ELF-1 (cell line): ENCODE data around the gene KNDC1.
"Not testable (repeated sequence)": the region's sequence is repeated elsewhere in the genome, so short reads cannot be mapped to it uniquely, and the experiment has no call there.

Experiments
- DNase-seq: peaks from one replicate; pipeline ENCODE4 v3.0.0-alpha.2; 2016; ENCODE audit warnings: low read depth, low spot score

KNDC1 gene

DNA sequence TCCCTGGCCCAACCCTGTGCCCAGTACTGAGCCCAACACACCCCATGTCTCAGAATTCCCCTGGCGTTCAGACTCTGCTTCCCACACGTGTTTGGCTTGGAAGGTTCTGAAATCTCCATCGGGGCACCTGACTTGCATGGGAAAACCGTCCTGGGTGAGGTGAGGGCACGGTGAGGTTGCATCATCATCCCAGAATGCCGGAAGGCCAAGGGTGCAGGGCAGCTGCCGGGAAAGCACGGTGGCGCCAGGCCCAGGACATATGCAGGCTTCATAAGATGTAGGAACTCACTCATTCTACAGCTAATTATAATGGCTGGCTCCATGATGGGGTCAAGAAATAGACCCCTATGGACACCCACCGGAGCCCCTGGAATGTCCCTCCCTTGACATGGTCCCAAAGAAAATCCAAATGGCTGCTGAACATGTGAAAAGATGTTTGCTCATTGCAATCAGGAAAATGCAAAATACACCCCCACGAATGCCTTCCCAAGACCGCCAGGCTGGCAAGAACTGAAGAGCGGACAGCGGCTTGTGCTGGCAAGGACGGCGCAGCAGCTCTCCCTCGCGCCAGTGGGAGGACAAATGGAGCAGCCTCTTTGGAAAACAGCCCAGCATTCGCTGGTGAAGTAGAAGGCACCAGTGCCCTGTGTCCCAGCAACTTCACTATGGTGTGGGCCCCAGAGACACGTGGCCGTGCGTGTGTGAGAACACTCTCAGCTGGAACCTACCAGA, 2.3 kb downstream of the KNDC1 start:
- DNase-seq, result no peak

DNA sequence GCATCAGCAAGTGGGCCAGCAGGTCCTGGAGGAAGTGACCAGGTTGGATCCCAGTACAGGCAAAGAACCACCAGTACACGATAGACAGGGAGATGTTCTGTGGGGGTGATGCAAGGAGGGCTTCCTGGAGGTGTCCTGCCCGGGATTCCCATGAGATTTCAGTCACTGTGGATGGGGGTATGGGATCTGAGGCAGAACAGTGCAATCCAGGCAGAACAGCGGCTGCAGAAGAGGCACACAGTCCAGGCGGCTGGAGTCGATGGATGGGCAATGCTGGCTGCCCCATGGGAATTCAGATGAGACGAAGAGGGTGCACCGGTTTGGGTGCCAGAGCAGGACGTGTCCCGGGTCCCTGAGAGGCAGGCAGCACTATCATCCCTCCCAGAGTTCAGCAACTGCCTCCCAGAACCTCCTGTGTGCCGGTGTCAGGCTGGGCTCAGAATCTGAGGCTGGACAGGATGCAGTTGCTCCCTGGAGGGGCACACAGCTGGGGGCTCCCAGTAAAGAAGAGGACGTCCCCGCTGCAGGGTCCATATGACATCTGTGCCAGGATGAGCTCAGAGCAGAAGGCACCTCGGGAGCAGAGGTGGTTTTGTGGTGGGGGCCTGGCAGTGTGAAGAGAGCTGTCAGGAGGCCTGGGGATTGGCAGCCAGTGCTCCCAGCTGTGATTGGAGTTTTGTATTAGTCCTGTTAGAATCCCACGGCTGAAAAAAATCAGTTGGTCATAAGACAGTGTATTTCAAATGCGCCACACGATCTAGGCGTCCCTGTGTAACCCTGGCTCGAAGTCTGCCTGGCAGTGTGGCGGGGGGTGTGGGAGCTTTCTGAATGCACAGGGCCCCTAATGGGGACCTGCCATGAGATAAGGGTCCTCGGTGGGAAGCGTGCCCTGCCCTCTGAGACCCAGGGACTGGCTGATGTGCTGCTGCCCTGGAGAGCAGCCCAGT, 3.2 kb downstream of the KNDC1 start:
- no peak for DNase-seq

DNA sequence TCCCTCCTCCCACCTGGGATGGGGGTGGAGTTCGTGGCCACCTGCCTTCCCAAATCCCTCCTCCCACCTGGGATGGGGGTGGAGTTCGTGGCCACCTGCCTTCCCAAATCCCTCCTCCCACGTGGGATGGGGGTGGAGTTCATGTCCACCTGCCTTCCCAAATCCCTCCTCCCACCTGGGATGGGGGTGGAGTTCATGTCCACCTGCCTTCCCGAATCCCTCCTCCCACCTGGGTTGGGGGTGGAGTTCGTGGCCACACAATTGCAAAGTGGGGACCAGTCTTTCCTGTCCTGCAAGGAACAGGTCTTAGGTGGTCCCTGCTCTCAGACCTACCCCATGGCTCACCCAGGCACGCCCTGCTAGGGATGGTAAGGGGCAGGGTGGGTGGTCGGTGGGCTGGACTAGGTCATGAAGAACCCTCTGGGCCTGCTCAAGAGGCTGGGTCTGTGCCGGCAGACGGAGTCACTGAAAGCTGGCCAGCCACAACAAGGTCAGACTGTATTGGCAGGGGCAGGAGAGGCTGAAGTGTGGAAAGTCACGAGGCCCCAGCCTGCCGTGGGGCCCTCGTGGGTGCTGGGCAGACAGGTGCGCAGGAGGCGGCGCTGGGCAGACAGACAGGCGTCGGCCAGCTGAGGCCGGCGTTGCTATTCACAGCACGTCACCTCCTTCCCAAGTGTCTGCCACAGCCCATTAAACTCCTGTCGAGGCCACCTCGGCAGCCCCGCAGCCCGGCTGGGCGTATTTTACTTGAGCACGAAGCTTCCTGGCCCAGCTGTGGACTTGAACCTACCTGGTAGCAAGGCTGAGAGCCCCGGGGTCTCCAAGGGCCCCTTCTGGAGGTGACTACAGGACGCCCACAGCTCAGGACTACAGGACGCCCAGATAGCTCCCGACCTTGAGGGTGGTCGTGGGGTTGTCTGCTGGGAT, 4.1 kb downstream of the KNDC1 start:
- DNase-seq, result no peak

DNA sequence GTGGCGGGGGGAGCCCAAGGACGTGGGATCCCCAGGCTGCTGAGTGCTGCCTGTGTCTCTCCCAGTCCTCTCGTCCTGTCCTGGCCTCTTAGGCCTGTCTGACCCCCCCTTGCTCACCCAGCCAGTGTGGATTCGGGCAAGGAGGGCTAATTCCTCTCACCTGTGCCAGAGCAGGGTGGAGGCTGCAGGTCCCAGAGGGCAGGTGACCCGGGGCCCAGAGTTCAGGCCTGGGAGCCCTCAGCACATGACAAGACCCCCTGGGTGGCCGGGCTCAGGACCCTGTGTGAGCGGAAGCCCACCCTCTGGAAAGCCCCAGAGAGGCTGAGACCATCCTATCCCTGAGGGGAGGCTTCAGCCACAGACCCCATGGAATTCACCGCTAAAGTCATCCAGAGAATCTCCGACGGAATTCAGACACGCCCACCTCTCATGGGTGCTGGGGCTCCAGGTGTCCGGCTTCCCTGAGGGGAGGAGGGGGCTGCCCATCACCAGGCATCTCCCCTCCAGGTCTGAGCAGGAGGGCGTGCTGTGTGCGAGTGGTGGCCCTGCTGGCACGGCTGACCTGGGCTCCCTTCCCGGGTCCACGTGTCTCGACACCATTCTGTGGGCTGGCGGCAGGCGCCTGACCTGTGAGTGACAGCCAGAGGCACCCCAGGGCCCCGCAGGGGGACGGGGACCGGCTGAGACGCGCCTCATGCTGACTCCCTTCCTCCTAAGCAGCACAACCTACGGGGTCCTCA, 5.0 kb downstream of the KNDC1 start:
- no peak for DNase-seq

DNA sequence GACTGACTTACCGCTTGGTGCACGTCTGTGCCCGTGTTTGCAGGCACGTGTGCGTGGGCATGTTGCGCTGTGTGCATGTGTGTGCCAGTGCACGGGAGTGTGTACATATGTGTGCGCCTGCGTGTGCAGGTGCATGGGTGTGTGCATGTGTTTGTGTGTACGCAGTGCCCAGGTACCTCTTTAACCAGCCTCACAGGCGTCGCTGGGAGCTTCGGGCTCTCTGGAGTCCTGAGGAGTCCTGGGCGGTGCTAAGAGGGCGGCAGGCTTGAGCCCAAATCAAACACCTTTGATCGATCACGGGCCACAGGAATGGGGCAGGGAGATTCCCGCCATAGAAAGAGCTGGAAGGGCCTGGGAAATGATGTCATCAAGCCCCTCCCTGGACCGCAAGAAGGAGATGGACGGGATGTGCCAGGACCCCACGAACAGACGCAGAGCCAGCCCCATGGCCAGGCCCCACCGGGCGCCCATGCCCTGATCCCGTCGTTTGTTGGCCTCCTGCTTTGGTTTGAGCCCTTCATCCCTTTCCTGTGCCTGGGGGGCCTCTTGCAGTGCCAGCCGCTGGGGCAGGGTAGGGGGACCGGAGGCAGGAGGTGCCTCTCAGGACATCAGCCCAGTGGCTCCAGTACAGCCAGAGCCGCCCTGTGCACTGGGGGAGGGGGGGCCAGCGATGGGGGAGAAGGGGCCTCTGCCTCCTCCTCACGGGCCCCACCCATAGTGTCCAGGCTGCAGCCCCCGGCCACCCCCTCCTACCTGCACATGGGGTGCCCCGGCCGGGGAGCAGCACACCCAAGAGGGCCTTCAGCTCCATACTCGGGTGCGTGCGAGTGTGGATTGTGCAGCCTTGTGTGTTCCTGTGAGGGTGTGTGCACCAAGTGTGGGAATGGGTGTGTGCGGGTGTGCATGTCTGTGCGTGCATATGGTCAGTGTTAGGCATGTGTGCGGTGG, 5.8 kb downstream of the KNDC1 start:
- DNase-seq, result no peak

DNA sequence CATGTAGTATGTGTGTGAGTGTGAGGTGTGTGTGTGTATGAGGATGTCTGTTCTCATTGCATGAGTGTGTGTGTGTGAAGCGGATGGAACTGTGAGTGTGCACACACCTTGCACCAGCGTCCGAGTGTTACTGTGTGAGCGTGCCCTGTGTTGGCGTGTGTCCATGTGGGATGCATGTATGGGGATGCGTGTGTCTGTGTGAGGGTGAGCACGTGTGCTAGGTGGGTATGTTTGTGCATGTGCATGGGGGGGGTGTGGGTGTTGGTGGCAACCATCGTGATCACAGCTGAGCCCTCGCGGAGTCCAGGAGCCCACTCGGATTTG, 6.4 kb downstream of the KNDC1 start:
- no peak for DNase-seq

DNA sequence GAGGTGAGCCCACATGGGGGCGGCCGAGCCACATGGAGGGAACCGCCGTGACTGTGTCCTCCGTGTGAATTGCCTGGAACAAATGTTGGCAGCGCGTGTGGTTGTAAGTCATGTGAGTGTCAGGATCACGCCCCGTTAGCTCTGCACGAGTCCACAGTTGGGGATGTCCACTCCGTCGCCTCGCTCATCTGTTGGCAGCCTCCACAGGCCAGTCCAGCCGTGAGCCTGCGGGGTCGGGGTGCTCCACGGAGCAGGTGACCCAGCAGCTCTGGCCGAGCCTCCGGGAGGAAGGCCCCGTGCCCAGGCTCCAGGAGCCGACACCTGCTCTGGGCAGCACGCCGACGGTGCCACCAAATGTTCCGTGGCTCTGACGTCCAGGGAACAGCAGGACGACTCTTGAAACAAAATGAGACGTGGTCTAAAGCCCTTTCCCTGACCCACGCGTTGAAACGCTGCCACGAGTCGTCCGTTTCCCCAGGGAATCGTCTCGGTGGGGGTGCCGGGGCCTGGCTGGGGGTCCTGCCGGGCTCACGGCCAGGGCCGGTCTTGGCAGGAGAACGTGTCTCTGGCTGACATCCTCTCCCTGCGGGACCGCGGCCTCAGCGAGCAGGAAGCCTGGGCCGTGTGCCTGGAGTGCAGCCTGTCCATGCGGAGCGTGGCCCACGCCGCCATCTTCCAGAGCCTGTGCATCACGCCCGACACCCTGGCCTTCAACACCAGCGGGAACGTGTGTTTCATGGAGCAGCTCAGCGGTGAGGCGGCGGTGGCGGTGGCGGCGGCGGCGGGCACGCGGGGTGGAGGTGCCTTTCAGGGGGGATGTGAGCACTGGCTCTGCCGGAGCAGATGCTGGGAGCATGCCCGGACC, 7.0 kb downstream of the KNDC1 start:
- no peak for DNase-seq

DNA sequence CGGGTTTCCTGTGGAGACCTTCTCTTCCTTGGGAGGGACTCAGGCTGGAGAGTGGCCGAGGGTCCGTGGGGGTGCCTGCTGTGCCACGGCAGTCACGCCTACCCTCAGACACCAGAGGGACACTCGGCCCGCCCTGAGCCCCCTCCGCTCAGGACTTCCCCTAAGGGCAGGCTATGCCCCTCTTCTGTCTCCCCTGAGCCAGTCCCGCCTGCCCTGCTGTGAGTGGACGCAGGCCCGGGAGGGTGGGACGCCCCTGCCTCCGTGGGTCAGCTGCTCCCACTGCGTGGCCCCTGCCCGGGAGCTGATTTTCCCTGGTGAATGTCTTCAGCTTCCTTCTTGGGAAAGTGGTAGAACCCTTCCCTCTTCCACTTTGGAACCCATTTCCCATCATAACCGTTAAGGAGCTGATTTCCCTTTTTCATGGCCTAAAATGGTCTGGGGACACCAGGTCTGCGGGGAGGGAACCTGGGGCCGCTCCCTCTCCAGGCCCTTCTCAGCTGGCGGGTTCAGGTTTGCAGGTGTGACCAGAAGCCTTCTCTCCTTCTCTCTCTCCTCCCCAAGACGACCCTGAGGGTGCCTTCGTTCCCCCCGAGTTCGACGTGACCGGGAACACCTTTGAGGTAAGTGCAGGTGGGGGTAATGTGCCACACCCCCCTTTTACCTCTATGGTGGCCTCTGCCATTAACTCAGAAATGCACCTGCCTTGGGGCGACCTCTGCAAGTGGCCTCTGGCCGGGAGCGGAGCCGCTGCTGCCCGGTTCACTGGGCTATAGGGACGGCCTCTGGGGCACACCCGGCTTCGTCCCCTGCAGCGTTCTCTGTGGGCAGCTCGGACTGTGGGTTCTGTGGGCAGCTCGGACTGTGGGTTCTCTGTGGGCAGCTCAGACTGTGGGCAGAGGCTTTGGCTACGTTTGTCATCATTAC, 7.9 kb downstream of the KNDC1 start:
- no peak for DNase-seq

DNA sequence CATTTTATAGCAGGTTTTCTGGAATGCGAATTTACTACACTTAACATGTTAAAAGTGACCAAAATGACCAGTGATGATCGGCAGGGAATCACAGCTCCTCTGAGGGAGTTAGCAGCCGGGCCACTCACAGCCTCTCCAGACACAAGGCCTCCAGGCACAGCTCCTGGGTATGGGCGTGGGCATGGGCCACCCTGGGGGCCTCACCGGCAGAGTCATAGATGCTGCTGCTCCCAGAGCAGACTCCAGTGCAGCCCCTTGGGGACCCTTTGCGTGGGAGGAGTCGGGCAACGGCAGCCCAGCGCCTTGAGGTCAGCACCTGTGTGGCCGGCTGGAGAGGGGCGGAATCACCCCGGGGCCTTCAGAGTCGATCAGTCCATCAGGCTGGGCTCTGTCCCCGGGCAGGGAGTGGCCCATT, 8.6 kb downstream of the KNDC1 start:
- DNase-seq, result no peak

DNA sequence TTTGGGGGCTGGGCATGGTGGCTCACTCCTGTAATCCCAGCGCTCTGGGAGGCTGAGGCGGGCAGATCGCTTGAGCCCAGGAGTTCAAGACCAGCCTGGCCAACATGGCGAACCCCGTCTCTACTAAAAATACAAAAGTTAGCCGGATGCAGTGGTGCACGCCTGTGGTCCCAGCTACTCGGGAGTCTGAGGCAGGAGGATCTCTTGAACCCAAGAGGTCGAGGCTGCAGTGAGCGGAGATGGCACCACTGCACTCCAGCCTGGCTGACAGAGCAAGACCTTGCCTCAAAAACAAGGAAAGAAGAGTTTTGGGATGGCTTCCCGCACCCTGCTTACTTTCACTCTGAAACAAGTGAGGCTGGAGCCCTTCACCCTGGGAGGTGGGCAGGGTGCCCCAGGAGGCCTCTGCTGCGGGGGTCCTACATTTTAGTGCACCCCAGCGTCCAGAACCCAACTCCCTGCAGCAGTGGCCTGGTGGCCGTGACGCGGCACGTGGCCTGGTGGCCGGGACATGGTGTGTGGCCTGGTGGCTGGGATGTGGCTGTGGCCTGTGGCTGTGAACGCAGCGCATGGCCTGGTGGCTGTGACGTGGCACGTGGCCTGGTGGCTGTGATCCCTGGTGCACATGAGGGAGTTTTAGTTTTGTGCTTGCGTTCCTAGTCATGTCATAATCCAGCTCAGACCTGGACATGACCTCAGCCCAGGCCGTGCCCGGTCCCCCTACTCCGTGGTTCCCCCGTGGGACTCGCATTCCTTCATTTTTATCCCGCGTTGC, 9.3 kb downstream of the KNDC1 start:
- DNase-seq, result no peak

DNA sequence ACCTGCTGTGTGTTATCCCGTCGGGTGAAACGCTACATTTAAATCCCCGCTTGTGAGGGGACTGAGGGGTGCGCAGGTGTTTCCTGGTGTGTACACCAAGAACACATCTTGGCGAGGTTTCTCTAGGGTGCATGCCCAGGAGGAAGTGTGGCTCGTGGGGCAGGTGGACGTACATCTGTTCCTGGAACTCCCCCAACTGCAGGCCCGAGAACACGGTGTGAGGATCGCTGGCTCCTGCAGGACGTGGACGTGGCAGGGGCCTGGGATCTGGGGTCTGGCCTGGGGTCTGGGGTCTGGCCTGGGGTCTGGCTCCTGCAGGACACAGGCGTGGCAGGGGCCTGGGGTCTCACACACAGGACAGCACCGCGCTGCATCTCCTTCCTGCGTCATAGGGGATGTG, 10.1 kb downstream of the KNDC1 start:
- no peak for DNase-seq

DNA sequence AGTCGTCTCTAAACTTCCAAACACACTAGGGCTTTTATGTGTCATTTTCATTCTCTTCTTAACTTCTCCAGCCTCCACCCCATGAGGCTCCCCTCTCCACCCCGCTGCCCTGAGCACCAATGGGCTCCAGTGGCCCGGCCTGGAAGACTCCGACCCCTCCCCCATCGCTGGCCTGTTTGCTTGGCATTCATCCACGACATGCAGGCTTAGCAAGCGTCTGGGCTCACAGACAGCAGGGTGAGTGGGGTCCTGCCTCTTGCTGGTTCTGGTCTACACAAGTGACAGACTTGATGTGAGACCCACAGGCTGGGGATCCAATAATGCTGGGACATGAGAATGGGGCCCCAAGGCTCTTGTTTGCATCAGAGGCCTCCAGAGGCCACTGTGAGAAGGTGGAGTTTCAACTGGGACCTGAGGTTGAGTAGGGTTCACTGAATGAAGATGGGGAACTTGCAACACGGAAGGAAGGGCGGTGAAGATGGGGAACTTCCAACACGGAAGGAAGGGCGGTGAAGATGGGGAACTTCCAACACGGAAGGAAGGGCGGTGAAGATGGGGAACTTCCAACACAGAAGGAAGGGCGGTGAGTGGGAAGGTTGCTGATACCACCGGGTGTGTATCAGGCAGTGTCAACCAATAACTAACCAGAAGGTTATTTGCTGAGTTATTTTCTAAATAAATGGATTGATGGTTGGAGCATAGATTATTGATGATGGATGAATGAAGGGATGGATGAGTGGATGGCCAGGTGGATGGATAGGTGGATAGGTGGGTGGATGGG, 14.0 kb downstream of the KNDC1 start:
- no peak for DNase-seq

DNA sequence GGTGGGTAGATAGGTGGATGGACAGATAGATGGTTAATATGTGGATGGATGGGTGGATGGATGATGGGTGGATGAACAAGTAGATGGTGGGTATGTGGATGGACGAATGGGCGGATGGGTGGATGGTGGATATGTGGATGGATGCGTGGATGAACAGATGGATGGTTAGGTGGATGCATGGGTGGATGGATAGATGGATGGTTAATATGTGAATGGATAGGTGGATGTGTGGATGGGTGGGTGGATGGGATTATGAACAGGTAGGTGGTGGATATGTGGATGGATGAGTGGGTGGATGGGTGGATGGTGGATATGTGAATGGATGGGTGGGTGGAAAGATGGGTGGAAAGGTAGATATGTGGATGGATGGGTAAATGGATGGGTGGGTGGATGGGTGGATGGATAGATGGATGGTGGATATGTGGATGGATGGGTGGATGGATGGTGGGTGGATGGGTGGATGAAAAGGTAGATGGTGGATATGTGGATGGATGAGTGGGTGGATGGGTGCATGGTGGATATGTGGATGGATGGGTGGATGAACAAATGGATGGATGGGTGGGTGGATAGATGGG, 14.8 kb downstream of the KNDC1 start:
- DNase-seq, result no peak

DNA sequence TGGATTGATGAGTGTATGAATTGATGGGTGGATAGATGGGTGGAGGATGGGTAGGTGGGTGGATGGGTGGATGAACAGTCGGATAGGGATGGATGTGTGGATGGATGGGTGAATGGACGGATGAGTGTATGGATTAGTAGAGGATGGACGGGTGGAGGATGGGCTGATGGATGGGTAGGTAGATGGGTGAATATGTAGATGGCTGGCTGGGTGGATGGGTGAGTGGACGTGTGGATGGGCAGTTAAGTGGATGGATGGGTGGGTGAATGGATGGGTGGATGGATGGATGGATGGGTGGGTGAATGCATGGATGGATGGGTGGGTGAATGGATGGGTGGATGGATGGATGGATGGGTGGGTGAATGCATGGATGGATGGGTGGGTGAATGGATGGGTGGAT, 15.6 kb downstream of the KNDC1 start:
- DNase-seq, result not testable (repeated sequence)

DNA sequence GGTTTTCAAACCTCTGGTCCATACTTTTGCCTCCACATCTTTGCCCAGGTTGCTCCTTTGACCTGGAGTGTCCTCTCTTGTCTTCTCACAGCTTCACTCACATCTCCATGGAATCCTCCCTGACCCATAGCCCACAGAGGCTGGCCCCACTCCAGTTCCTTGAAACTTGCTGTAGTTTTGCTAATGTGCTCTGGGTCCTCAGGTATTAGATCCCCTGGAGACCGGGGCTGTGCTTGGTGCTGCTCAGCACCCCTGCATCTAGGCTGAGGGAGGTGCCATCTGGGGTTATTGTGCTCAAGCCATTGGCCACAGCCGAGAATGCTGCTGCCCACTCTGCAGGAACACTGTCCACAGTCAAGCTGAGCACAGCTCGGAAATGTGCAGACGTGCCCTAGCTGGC, 16.5 kb downstream of the KNDC1 start:
- no peak for DNase-seq
